Pons (tissue), 1 donor: ENCODE measurements around the gene ALDH1L2.

Experiments
- DNase-seq: peaks from one replicate; pipeline ENCODE4 v3.0.0-alpha.2; 2016; ENCODE audit warnings: low spot score

ALDH1L2 gene

GRCh38 chr12:105083551-105084105 is 630 bp downstream of the ALDH1L2 start:
- DNase-seq: peak; percentile 43

DNA sequence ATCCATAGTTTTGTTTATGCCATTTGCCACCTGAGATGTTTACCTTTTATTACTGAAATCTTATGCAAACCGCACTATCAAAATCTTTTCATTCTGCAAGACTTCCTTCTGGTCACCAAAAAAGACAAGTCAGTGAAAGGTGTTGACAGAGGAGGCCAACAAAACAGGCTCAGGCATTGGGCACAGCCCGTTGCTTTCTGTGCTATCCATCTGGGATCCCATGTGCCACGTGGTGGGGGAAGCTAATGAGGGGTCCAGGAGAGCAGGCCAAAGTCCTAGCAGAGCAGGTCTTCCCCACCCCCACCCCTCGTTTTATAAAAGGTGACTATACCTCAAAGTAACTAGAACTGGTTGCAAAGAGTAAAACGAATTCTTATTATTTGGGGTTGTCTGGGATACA is 1.2 kb downstream of the ALDH1L2 start:
- no peak for DNase-seq

DNA sequence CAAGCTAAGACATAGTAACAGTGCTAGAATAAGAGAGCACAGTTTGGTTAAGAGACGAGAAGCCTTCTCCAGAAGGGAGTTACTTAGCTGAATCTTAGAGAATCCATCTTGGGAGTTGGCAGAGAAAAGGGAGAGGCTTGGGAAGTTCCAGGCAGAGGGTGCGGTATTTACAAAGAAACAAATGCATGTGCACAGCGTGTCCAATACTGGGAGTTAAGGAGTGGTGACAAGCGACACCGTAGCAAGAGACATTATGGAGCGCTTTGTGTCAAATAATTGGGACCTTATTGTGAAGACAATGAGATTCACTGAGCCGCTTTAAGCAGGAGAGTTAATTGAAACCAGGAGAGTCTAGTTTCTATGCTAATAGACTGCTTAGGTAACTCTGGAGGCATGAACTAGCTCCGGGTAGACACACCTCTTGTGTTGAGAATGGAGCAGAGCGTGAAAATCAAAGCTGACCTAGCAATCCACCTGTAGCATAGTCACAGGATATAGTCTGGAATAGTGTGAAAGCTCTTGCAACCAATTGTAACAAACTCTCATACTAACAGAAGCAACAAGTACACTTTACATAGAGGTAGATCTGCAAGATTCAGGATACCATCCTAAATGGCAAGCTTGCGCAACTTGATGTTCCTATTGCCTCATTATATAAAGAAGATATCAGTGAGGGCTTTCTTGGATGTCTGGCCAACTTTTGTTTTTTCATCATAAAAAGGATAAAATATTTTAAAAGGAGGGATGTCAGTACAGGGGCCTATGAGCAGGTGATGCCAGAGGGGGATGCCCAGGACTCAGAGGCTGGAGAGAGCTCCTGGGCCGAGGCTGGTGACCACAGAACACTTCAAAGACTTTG is 5.3 kb downstream of the ALDH1L2 start:
- no peak for DNase-seq

- DNase-seq: no peak
These were observed 6.8 kb downstream of the ALDH1L2 start for GRCh38 chr12:105077435-105077834.

DNA sequence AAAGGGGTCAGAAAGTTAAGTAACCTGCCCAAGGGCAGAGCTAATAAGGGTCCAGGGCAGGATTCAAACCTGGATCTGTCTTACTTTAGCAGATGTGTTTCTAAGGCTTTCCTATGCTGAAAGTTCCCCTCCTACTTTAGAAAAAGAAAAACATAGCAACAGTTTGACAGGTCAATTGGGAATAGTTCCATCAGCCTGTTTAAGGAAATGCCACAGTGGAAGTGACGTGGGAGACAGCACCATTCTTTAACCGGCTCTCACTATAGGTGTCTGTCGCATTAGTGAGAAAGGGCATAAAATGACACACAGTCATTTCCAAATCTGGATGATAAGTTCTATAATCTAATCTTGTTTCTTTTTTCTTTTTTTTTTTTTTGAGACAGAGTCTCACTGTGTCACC is 7.3 kb downstream of the ALDH1L2 start:
- no peak for DNase-seq

DNA sequence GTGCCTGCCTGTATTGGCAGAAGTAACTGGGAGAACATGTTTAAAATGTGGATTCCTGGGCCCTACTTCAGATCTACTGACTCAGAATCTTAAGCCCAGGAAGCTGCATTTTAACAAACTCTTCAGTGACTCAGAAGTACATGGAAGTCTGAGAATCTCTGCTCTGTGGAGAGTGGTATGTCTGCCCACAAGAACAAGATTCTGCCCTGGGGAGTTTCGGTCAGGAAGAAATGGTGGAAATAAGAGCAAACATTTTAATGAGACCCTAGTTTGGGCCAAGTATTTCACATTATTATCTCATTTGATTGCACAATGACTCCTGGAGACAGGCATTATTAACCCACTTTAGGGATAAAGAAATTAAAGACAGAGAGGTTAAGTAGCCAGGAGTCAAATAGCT is 8.2 kb downstream of the ALDH1L2 start:
- DNase-seq: no peak

- no peak for DNase-seq
These were observed 11.3 kb downstream of the ALDH1L2 start for GRCh38 chr12:105072888-105073488.

DNA sequence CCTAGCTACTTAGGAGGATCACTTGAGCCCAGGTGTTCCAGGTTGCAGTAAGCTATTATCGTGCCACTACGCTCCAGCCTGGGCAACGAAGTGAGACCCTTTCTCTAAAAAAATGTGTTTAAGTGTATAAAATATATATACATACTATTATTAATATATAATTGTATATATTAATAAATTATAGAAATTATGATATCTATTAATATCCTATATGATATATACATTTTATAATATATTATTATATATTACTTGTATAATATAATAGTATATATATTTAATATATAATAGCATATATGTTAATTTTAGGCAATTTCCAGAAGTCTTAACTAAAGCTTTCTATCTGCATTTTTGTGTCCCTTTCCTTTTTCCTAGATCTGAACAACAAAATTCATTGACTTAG is 12.3 kb downstream of the ALDH1L2 start:
- DNase-seq: no peak

DNA sequence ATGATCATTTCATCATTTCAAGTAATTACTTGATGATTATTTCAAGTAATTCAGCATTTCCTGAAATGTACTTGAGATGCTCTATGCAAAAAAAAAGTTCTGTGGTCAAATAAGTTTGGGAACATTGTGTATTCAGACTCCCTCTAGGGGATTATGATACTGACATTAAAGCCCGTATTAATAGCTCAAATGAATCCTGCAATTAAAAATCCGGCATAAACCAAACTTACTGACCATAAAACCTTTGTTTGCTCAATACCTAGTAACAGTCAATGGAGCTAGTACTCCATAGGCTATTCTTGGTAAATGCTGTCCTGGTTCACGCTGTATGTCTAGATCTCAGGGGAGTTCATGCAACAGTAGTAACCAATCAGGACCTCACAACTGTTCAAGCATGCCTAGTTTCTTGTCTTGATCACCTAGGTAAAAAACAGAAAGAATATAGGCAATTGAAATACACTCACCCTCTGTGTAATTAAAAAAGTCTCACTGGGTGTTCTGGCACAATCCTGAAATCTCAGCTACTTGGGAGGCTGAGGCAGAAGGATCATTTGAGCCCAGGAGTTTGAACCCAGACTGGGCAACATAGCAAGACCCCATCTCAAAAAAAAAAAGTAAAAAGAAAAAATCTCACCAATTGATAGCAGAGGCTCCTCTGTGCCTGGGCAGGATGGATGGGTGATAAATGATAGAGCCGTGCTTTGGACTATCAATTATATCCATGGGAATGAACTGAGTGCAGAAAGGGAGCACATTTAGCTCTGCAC is 14.1 kb downstream of the ALDH1L2 start:
- no peak for DNase-seq

- no peak for DNase-seq
These were observed 16.7 kb downstream of the ALDH1L2 start for GRCh38 chr12:105067511-105068031.

- DNase-seq: no peak
These were observed 19.6 kb downstream of the ALDH1L2 start for GRCh38 chr12:105064564-105065178.

GRCh38 chr12:105060715-105061378 is 23.4 kb downstream of the ALDH1L2 start:
- DNase-seq: no peak

GRCh38 chr12:105057174-105057573 is 27.1 kb downstream of the ALDH1L2 start:
- DNase-seq: no peak

DNA sequence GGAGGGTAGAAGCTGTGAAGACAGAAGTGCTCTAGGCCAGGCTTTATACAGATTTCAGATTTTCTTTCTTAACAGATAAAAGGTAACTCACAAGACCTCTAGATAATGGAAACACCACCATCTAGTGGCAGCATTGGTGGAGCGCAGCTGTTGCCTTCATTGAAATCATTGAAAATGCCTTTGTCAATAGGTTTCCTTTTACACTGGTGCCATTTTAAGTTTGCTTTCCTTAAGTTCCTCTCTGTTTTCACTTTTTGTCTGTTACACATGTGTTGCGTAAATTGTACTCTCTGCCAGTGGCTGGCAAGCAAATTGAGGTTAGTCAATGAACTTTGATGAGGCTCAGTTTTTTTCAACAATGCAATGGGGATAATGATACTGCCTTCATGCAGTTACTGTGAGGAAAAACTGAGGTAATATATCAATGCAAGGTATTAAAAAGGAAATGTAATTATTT is 31.1 kb downstream of the ALDH1L2 start:
- peak; percentile 88 for DNase-seq

DNA sequence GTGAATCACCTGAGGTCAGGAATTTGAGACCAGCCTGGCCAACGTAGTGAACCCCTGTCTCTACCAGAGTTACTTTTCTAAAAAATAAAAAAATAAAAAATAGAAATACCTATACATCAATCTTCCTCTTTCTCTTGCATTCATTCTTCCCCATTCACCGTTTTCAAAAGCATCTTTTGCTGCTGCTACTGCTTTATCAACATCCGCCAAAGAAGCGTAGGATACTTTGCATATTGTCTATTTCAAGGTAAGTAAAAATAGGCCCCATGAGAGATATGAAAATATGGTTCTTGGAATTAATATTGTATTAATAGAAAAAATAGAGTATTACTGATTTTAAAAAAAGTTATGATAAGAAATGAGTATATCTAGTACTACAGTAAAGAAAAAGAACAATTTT is 32.3 kb downstream of the ALDH1L2 start:
- no peak for DNase-seq

- DNase-seq: no peak
These were observed 35.9 kb downstream of the ALDH1L2 start for GRCh38 chr12:105048315-105048714.

GRCh38 chr12:105047308-105047707 is 37.0 kb downstream of the ALDH1L2 start:
- DNase-seq: no peak

DNA sequence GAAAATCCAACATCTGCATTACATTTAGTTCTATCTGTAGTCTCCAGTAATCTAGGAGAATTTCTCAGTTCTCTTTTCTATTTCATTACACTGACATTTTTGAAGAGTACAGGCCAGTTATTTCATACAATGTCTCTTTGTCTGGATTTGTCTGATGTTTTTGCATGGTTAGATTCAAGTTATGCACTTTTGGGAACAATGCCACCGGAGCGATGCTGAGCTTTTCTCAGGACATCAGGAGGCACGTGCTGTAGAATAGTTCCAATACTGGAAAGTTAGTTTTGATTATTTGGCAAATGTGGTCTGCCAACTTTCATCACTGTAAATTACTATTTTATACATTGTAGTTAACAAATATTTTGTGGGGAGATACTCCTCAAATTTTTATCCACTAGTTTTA is 43.1 kb downstream of the ALDH1L2 start:
- peak; percentile 47 for DNase-seq

DNA sequence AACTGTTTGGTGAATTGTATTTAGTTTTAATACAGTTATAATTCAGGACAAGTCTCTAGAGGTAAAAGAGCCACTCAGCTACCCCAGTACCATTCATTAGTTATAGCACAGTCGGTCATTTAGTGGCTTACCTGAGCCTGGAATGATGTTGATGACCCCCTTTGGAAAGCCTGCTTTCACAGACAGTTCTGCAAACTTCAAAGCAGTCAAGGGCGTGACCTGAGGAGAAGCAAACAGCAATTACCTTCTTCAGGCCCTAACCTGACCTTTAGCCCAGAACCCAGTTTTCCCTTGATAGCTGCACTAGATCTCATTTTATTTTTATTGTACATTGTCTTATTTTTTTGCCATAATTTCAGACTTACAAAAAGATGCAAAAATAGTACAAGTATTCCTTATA is 43.8 kb downstream of the ALDH1L2 start:
- DNase-seq: no peak

DNA sequence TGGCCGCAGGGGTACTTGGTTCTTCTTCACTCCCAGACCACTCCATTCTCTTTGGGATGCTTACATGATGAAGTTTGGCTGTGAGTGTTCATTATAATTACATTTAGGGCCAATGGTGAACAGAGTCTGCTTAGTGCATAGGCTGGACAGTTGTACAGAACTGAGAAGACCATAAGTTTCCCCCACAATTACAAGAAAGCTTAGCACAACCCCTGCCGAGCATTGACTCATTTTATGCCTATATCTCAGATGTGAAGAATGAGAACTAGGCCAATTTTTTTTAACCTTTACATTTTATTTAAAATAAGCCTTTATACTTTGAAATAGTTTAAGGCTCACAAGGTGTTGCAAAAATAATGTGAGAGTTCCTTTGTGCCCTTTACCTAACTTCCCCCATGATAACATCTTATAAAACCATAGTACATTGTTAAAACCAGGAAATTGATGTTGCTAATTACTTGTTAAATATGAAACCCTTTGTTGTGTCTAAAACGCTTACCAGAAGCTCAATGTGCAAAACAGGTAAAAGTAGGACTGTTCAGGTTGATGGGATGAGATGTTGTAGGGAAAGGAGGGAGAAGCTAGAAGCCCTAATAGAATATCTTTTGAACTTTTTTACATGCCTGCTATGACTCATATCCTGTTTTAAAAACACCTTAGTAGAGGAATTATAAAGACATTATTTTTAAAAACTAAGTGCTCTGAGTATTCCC is 47.2 kb downstream of the ALDH1L2 start:
- DNase-seq: no peak

DNA sequence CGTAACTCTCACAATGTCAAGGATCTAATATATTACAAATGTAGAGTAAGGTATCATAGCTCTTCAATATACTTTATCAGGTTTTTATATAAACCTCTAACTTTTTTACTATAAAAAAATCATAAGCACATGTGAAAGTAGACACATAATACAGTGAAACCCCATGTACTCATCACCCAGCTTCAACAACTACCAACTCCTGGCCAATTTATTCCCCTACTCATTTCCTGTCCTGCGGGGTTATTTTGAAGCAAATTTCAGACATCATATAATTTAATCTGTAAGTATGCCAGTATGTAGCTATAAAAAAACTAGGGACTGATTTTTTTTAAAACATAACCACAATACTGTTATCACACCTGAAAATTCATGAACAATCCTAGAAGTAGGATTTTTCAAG is 50.4 kb downstream of the ALDH1L2 start:
- no peak for DNase-seq
